ENCODE data around the gene KRTAP4-16.
"Not testable (repeated sequence)": the region's sequence is repeated elsewhere in the genome, so short reads cannot be mapped to it uniquely, and the experiment has no call there.

The KRTAP4-16 gene

GRCh38 chr17:41101586-41102259, at the start of gene KRTAP4-16:
TSS of gene KRTAP4-16 (minus strand) at chr17:41102209. CDS start at chr17:41102209, 0 bp downstream.
- no peak within 1 kb of the TSS for H3K4me3 ChIP-seq (replicated peaks; ENCODE audit: low read depth, low read length)
- no peak for TF ChIP-seq CTCF (IDR thresholded peaks at IDR 0.05; ENCODE audit: low read depth, low read length, missing control alignments)
- no peak for DNase-seq (ENCODE audit: extremely low read depth, low read depth)

DNA sequence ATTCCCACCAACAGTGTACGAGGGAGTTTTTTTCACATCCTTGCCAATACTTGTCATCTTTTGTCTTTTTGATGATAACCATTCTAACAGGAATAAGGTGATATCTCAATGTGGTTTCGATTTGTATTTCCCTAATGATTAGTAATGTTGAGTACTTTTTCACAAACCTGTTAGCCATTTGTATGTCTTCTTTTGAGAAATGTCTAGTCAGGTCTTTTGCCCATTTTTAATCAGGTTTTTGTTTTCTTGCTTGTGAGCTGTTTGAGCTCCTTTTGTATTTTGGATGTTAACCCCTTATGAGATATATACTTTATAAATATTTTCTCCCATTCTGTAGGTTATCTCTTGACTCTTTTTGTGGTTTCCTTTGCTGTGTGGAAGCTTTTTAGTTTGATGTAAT, 49.5 kb upstream of the KRTAP4-16 start:
- no peak for DNase-seq (ENCODE audit: extremely low read depth, low read depth)
- TF ChIP-seq CTCF (IDR thresholded peaks at IDR 0.05; ENCODE audit: low read depth, low read length, missing control alignments) = no peak
- H3K4me3 ChIP-seq (replicated peaks; ENCODE audit: low read depth, low read length) = no peak overlapping the region

DNA sequence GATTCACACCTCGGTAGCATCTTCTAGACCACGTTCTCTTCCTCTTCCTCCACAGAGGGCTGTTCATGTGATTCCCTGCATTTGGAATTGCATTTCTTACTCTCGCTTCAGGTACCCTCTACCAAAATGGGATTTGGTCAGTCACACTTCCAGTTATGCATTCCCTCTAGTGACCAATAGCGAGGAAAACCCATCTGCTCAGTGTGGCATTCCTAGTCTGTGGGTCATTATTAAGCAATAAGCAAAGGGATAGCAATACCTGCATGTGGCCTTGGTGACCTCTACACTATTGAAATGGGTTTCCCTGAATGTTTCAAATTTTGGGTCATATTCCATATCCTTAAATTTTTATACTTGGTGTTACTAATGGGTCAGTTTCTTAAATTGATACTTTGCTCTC, 48.0 kb upstream of the KRTAP4-16 start:
- DNase-seq (ENCODE audit: extremely low read depth, low read depth) = no peak
- no peak for TF ChIP-seq CTCF (IDR thresholded peaks at IDR 0.05; ENCODE audit: low read depth, low read length, missing control alignments)
- H3K4me3 ChIP-seq (replicated peaks; ENCODE audit: low read depth, low read length) = no peak overlapping the region

DNA sequence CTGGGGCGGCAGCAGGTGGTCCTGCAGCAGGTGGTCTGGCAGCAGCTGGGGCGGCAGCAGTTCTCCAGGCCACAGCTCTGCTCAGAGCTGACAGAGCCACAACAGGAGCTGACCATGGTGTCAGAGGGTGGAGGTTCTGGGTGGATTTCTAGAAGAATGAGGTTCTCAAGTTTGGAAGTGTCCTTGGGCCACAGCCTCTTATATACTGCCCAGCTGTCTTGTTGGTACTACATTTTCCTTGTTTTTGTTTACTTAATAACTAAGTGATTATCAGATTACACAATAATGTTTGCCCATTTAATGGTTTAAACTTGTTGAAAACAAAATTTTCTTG, 47.6 kb upstream of the KRTAP4-16 start, which contains the start of gene KRTAP4-5:
KRTAP4-5 (minus strand) TSS at position 174 of the 334 bp plus-strand sequence; CDS start at position 116, 58 bp downstream.
- H3K4me3 ChIP-seq (replicated peaks; ENCODE audit: low read depth, low read length) = no peak within 1 kb of the TSS
- no peak for TF ChIP-seq CTCF (IDR thresholded peaks at IDR 0.05; ENCODE audit: low read depth, low read length, missing control alignments)
- no peak for DNase-seq (ENCODE audit: extremely low read depth, low read depth)

DNA sequence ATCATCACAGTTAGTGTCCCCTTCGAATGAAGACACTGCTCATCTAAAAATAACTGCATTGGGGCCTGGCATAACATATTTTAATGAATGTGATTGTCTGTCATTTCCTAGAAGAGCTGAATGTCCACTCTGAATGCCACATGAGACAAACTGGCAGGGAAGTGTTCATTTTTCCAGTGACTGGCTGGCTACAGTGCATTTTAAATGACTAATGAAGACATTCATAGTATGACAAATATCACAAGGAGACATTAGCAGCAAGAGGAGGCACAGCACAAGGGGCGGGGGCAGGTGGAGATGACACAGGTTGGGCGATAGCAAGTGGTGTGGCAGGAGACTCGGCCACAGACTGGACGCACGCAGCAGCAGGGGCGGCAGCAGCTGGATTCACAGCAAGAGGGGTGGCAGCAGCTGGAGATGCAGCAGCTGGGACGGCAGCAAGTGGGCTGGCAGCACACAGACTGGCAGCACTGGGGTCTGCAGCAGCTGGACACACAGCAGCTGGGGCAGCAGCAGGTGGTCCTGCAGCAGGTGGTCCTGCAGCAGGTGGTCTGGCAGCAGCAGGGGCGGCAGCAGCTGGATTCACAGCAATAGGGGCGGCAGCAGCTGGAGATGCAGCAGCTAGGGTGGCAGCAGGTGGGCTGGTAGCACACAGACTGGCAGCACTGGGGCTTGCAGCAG, 47.1 kb upstream of the KRTAP4-16 start:
- not testable (repeated sequence) for DNase-seq (ENCODE audit: extremely low read depth, low read depth); H3K4me3 ChIP-seq (replicated peaks; ENCODE audit: low read depth, low read length)

GRCh38 chr17:41147531-41148204, 45.7 kb upstream of the KRTAP4-16 start:
- no peak for DNase-seq (ENCODE audit: extremely low read depth, low read depth)
- no peak overlapping the region for H3K4me3 ChIP-seq (replicated peaks; ENCODE audit: low read depth, low read length)
- no peak for TF ChIP-seq CTCF (IDR thresholded peaks at IDR 0.05; ENCODE audit: low read depth, low read length, missing control alignments)

DNA sequence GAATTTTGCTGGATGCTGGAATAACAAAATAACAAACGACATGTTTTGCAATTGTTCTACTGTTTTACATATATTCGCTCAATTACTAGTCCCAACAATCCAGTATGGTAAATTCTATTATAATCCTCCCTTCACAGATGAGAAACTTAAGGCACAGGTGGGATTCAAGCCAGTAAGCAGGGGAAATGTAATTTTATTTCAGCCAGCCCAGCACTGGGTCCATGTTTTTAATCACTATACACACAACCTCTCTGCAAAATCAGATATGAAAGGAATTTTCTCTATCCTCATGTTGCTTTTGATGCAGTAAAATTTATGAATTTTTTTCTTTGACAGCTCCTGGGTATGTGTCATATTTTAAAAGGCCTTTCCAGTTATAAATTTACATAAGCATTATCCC, 43.3 kb upstream of the KRTAP4-16 start:
- no peak for DNase-seq (ENCODE audit: extremely low read depth, low read depth)
- H3K4me3 ChIP-seq (replicated peaks; ENCODE audit: low read depth, low read length) = no peak overlapping the region
- TF ChIP-seq CTCF (IDR thresholded peaks at IDR 0.05; ENCODE audit: low read depth, low read length, missing control alignments) = no peak
